NCI-H2107 treated with DMSO at 0.1 percent for 48 hours (cell line): ENCODE results near the gene RASAL2.
"Not testable (repeated sequence)": the region's sequence is repeated elsewhere in the genome, so short reads cannot be mapped to it uniquely, and the experiment has no call there.

Experiments used
- DNase-seq: peaks from one replicate; lab custom pipeline; 2025; ENCODE audit not compliant: unreplicated experiment; lab: John Stamatoyannopoulos, UW

Gene RASAL2

DNA sequence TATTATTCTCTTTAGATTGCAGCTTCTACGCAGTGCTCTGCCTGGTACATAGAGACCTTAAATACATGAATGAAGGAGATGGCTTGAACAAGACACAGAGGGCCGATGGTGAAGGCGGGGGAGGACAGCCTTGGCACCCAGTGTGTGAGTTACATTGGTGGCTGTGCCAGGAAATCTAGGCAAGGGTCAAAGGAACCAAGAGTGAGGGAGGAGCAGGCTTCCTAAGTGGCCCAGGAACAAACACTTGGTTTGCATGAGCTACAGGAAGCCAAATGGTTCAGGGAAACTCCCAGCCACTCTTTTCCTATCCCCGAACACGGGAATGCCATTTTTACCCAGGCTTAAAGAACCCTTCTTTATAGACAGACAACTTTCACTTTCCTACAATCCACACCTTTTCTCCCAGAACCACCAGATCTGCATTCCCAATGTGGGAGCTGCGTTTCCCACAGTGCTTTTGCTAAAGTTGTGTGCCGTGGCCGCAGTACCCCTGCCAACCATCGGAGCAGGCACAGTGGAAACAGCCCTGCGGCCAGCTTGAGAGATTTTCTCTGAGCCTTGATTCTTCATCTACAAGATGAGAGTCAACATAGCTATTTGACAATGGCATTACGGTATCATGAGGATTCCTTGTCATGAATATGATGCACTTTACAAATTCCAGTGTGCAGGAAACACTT lies 406.3 kb downstream of the RASAL2 start:
- DNase-seq: no peak

DNA sequence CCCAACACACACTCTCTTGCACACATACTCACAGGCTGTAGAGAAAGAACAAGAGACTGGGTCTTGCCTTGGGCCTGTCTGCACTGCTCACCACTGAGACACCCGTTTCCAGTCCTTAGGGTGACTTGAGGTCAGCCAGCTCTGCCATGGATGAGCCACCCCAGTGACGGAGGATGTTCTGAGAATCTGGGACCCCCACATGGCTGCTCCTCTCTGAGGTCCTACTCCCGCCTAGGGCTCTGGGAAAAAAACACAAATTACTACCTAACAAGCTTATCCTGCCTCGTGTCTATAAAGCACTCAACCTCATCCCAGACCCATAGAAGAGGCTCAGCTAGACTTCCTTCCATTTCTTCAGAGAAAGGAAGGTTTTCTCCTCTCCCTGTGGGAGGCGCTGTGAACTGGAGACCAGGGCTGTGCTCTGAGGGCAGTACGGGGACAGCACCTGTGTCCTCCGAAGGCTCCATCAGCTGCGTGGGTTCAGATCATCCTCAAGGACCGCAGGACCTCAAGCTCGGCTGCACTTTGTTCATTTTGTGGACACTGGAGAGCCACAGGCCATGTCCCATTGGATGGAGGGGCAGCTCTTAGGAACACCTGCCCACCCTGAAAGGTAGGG lies 407.1 kb downstream of the RASAL2 start:
- DNase-seq: no peak

DNA sequence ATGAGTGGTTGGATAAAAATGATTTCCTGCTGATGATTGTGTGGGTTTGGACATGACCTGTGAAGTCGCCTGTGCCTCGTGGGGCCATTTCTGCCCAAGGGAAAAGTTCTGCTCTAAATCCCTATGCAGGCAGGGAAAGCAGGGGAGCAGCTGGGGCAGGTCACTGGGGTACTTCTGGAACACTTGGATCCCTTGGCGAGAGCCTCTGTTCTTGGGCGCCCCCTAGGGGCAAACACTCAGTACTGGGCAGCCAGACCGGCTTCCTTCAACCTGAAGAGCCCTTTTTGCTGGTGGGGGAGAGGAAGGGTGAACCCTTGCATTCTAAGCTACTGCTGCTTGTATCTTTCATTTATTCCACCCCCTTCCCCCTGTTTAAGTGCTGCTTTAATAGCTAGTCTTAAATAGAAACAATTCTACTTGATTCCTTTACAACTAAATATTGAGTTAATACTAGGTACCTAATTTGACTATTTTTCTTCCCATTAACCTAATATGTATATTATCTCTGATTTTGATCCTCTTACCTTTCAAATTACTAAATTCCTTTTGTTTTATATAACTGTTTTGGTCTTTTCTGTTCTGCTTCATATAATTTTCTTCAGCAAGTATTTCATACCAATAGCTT lies 407.9 kb downstream of the RASAL2 start:
- DNase-seq: peak; percentile 70

DNA sequence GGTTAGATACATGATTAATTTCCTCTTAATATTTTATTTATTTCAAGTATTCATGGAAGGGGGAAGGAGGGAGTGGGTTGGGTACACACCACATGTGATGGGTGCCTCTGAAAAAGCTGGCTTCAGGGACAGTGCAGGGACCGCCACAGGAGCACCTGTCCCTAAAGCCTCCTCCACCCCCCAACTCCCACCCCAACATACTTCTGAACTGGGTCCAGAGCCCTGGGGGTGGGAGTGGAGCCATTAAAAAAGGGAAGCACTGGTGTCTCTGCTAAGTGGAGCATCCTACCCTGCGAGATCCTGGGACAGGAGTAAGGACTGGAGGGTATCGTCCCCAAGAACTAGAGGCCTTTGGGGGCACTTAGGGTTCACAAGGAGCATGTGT lies 408.4 kb downstream of the RASAL2 start:
- DNase-seq: no peak

DNA sequence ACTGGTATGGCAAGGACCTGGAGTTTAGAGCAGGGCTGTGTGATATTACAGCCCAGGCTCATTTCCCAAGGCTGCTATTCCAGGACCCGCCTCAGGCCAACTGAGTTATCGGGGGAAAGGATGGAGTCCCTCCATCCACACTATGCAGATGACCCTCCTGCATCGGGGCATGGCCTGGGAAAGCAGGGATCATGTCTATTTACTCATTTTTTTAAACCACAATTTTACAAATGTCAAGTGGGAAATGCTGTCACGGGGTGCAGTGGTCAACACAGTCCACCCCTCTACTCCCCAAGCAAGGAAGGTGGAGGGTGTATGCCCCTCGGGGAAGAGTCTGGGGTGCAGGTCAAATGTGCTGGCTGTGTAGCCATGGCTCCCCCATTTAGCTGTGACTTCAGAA lies 409.0 kb downstream of the RASAL2 start:
- no peak for DNase-seq

DNA sequence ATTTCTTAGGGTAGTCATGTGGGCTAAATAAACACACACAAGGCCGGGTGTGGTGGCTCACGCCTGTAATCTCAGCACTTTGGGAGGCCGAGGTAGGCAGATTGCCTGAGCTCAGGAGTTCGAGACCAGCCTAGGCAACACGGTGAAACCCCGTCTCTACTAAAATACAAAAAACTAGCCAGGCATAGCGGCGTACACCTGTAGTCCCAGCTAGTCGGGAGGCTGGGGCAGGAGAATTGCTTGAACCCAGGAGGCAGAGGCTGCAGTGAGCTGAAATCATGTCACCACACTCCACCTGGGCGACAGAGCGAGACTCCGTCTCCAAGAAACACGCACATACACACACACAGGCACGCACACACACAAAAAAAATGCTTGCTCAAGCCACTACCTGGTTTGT lies 409.4 kb downstream of the RASAL2 start:
- not testable (repeated sequence) for DNase-seq

DNA sequence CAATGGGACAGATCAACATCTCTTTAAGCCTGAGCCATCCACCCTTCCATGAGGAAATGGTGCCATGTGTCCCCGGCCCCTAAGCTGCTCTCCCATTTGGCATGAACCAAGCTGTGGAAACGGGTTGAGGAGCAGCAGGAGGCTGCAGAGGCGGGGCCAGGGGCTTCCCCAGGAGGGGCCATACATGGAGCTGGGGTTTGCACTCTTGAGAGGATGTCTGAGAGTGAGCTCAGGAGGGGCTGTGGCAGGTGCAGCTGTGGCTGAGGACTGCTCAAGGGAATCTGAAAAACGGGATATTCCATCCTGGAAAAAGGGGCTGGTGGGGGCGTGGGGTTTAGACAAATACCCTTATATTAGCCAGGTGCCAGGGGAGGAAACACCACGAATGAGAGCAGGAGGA lies 409.9 kb downstream of the RASAL2 start:
- DNase-seq: no peak

DNA sequence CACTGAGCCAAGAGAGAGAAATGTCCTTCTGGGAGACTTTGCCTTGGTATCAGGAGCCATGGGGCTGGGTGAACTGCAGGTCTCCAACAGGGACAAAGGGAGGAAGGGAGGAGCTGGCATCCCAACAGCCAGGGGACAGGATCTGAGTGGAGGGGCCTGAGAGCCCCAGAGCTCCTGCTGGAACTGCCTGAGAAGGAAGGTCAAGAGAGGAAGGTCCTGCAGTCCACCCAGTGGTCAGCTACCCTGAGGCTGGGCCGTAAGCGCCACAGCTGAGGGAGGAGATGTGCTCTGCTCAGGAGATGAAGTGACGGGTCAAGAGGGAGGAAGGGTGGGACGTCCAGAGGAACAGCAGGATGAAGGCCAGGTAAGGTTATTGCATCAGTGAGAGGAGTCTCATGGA lies 410.4 kb downstream of the RASAL2 start:
- DNase-seq: no peak

DNA sequence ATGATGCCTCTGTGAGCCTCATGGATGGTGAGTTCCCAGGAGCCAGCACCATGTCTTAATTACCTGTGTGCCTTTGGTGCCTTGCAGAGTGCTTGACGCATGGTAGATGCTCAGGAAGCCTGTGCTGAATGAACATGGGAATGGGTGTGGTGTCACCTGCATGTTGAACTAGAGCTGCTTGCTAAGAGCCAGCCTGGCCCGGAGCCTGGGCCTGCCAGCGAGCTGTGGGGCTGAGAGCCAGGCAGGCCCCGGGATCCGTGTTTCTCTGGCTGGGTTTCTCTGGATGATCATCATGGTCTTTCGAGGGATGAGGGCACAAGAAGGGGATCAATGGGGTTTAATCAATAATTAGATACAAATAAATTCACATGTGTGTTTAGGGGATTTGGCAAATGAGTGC lies 412.3 kb downstream of the RASAL2 start:
- DNase-seq: no peak

DNA sequence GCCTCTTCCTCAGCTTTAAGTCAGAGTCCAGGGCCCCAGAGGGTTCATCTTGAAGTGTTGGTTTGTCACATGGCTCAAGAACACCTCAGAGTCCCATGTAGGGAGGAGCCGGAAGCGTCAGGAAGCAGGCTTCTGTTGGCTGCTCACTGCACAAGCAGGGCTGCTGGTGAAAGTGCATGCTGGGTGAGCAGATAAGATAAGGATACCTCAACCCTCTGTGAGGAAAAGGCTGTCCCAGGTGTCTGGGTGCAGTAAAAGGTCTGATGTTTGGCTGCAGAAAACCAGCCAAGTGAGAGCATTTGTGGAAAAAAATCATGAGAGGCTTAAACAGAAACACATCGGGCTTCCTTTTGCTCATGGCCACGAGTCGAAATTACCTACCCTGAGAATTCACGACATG lies 412.8 kb downstream of the RASAL2 start:
- no peak for DNase-seq

DNA sequence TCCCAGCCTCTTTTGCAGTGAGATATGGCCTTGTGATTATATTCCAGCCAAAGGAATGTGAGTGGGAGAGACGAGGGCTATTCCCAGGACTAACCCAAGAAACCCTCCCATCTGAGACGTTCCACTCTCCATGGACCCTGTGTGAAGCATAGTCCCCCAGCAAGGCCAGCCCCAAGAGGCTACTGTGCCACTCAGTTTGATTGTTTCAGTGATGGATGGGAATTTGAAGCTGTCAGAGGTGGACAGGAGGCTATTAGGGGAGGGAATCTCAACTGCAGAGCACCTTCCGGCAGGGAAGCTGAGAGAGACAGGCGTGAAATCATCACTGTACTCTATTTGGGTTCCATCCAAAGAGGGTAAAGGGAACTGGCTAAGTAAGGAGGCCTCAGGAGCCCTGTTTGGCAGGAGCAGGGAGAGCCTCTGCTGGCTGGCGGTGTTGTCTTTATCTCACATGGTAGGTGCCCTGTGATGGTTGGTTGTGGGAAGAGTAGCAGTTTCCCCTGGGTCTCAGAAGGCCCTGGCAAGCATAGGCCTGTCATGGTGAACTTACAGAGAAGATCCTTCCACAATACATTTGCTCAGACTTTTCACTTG lies 415.6 kb downstream of the RASAL2 start:
- no peak for DNase-seq

DNA sequence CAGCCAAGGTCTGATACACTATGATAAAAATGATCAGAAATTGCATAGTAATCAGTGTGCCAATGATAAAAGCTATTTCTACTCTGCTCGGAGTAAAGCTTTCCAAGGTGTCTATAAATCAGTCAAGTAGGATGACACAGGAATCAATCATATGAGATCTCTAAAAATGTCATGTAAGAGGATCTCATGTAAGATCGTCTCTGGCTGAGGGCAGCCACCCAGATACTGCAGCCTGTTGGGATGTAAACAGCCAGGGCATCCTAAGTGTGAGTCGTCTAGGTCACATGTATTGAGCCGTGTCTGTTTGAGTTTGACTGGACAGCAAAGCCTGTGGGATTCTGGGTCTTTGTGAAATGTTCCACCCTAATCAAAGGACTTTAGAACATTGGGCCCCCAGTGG lies 416.3 kb downstream of the RASAL2 start:
- no peak for DNase-seq

DNA sequence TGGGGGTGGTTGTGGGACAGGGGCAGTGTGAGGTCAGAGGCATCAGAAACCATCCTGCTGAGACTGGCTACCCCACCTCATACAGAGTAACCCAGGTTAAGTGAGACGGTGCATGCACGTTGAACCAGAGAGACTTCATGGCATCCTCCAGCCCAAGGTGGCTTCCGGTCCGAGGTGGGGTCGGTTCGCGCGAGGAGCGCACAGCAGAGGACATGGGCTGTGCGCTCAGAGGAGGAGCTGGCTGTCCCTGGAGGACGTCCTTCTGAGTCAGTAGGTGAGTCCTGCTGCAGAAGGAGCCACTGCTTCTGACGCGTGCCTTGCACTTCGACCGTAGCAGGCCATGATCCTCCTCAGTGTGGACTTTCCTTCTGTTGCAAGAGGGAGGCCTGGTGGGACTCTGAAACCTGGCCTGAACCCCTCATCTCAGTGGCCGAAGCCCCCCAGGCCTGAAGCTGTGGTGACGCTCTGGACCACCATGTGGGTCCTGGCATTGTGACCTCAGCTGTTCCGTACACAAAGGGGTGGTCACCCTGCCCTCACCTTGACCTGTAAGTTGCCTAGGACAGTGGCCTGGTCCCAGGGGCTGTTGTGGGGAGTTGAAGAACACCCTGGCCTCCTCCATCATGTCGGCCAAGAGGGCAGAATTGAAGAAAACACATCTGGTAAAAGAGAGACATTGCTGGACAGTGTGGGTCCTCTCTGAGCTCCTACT lies 418.8 kb downstream of the RASAL2 start, which contains the start of gene TEX35:
TSS of gene TEX35 (plus strand) at position 544 of the 712 bp plus-strand sequence. CDS start at position 624, 80 bp downstream.
- DNase-seq: no peak

DNA sequence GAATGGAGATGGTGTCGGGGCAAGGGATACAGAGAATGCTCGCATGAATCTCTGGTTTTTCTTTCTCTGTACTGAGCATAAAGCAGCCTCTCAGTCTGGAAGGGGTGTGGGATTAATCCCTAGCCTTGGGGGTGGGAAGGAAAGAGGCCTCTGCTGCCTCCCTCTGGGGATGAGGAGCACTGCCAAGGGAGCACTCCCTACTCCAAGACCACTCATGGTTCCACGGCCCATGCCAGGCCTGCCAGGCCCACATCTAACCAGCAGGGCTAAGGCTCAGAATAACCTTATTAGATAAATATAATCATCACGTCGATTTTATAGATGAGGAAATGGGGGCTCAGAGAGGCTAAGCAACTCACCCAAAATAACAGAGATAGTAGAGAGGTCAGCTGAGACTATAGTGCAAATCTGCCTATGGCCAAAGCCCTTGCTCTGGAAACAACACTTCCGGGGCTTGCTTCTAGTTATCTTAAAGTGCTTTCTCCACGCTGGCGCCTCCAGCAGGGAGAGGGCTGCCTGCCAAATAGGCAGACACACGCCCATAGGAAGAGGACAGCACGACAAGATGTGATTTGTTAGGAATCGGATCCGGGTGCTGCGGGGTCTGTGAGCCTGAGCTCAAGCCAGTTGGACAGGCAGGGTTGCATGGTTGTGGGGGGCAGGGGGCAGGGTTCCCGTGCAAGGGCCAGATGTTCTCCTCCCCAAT lies 419.5 kb downstream of the RASAL2 start:
- no peak for DNase-seq

DNA sequence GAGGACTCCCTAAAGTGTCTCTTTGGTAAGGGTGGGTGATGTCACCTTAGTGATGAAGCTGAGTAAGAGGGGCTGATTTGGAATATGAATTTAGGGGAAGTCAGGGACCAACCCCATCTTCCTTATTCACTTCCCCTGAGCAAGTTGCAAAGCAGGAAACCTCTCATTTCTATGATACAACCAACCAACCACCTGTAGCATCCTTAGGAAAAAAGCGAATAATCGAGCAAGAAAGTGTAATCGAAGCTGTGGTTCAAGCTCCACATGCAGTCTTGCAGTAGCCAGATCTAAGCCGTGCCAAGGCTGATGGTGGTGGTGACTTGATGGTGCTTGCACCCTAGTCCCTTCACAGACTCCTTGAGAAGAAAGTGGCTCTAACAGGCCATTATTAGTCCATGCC lies 422.2 kb downstream of the RASAL2 start:
- no peak for DNase-seq

DNA sequence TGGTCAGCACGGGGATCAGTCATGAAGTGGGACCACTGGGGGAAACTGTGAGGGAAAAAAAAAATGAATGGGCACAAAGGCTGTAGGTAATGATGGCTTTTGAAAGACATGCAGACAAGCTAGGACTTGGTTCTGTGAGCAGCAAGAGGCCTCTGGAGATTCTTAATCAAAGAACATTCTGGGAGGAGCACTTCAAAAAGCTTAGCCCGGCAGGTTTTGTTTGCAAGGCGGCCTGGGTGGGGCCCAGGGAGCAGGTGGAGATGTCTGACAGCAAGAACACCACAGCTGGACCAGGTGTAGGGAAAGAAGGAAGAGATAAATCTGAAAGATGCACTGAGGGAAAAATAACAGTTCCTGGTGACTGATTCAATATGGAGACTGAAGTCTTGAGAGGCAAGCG lies 425.0 kb downstream of the RASAL2 start:
- no peak for DNase-seq

DNA sequence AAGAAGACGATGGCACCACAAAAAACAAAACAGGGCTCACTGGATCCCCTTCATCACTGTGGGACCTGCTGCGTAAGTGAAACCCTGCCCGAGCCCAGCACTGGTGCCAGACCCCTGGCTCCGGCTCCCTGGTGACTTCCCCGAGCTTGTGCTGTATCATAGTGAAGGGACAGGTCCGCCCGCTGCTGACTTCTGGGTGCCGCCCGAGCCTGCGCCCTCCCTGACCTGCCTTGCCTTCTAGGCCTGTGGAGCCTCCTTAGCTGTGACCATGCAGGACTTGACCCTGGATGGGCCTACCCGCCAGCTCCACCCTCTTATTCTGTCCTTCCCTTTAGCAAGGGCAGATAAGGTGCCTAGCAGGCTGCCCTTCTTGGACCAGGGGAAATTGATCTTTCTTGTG lies 426.9 kb downstream of the RASAL2 start:
- no peak for DNase-seq

DNA sequence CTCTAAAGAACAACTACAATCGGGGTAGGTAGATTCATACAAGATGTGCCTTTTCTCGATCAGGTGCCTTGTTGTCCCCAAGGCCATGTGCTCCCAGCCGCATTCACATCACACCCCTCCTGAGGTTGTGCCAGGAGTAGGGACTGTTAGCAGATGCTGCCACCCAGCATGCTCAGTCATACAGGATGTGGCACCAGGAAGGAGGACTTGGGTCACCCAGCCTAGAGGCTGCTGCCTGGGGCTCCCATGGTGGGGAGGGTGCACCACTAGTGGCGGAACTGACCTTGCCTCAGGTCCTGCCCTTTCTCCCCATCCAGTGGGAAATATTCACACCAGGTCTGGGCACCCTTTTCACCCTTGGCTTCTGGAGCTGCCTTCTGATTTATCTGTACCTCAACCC lies 427.3 kb downstream of the RASAL2 start:
- no peak for DNase-seq

DNA sequence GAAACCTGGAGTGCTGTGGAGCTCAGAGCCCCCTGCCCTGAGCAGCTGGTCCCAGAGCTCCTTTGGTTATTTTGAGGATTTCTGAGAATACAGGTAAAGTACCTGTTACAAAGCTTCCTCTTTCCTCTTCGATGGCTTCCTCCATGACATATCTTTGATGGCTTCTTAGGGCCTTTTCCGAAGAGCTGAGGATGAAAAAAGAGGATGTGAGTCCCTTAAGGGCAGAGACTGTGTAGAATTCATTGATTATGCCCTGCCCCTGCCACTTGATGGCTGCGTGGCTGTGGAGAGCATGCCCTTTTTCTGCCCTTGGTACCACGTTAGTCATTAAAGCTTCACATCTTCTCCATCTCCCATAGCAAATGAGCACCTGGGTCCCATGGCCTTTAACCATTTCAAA lies 433.2 kb downstream of the RASAL2 start:
- DNase-seq: no peak

DNA sequence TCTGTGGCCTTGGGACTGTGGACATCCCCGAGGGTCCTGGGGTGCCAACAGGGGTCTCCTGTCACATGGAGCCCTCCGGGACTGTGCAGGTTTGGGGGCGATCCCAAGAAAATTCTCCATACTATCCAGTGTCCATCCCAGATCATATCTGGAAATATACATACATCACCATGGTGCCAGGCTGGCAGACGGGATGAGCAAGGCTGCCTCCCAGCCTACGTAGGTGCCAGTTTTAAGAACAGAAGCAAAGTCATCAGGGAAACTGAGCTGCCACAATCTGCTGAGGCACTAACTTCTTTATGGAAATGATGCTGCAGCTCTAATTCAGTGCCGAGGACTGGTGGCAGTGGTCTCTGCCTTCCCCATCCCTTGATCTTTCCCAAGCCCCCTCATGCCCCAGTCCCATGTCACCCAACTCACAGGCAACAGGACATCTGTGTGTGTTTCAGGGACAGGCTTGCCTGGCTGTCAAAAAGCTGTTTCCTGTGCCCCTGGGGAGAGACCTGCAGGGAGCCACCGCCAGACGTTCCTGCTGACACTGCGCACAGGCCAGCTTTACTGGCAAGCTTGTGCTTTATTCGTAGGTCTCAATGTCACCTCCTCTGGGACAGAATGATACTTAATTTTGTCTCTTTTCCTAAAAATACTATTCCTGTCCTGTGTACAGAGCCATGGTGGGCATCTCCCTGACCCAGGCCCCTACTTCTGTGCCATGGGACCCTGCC lies 434.5 kb downstream of the RASAL2 start:
- no peak for DNase-seq
